ENCODE data around the gene COA7.

GRCh38 chr1:52659356-52659755 lies 38.8 kb downstream of the COA7 start:
- no peak for TF ChIP-seq CTCF (IDR thresholded peaks at IDR 0.05)
- no peak for TF ChIP-seq EZH2phosphoT487 (IDR thresholded peaks at IDR 0.05)
- no peak for TF ChIP-seq EZH2 (IDR thresholded peaks at IDR 0.05)

Data from neural progenitor cell (in vitro differentiated cells).